HG03097 (cell line): Measurements from ENCODE around the gene CD2AP.
"Not testable (repeated sequence)": the region's sequence is repeated elsewhere in the genome, so short reads cannot be mapped to it uniquely, and the experiment has no call there.

Experiments used
- ATAC-seq: cut with Tn5 transposase; IDR thresholded peaks from one replicate; pipeline ENCODE4 v1.9.1; 2021; ENCODE audit not compliant: unreplicated experiment, low FRiP score

Gene CD2AP

DNA sequence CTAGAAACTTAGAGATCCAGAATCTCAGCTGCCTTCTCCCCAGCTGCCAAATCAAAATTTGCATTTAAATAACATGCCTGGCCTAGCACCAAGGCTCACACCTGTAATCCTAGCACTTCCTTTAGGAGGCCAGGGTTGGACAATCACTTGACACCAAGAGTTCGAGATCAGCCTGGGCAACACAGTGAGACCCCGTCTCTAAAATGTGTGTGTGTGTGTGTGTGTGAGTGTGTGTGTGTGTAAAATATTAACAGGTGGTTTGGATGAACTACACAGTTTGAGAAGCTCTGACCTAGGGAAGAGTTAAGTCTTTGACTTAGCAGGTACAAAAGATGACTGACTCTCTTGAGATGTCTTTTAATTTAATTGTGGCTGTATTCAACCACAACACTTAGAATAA lies 20.2 kb upstream of the CD2AP start:
- ATAC-seq, result no peak

DNA sequence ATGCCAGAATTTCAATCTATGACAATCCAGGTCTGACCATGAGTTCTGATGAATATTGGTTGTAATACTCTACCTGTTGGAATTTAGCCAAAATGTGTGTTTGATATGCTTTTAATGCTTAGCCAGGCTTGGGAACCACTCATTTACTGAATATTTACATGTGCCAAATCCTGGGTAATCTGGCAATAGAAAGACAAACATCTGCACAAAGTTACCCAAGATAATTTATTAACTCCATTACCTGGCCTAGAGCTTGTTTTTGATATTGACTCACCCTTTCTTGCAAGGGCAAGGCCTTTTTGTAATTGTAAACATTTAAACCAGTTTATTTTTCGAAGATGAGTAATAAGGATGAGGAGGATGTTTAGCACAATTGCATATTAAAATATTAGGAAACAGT lies 13.5 kb upstream of the CD2AP start:
- ATAC-seq, result no peak

DNA sequence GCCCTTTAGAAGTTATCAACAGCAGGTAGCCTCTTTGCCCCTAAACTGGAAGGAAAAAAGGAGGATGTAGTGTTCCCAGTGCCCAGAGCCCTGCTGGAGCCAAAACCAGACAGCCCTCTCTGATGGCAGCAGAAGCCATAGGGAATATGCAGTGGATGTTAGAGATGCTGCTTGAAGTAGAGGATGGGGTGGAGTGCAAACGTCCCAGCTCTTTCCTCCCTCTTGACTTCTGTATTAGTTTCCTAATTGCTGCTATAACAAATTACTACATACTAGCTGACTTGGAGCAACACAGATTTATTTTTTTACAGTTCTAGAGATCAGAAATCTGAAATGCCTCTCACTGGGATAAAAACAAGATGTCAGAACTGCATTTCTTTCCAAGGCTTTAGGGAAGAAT lies 12.5 kb upstream of the CD2AP start:
- no peak for ATAC-seq

DNA sequence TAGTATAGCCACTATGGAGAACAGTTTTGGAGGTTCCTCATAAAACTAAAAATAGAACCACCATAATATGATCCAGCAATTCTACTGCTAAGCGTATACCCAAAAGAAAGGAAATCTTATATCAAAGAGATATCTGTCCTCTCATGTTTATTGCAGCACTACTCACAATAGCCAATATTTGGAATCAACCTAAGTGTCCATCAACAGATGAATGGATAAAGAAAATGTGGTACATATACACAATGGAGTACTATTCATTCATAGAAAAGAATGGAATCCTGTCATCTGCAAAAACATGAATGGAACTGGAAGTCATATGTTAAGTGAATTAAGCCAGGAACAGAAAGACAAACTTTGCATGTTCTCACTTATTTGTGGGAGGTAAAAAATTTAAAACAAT lies 5.7 kb upstream of the CD2AP start:
- ATAC-seq, result no peak

DNA sequence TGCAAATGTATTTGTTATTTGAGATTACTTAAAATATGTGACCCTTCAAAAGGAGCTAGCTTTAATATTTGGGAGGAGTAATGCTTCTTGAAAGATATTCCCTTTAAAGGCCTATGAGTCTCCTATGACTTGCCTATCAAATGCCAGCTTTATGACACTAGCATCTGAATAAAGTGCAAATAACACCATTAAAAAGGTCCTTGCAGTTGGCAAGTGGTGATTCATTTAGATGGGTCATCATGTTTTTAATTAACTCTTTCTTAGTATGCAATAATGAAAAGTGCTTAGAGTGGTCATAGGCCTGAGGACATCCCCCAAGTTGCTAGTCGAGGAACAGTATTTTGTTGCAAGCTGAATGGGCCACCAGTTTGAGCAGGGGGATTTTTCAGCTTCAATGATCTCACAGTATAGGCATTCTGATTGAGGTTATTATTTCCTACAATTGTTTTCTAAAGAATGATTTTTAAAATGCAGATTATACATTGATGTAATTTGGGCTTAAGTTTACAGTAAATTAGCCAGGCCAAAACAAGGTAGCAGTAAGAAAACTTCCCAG lies 3.7 kb upstream of the CD2AP start:
- no peak for ATAC-seq

DNA sequence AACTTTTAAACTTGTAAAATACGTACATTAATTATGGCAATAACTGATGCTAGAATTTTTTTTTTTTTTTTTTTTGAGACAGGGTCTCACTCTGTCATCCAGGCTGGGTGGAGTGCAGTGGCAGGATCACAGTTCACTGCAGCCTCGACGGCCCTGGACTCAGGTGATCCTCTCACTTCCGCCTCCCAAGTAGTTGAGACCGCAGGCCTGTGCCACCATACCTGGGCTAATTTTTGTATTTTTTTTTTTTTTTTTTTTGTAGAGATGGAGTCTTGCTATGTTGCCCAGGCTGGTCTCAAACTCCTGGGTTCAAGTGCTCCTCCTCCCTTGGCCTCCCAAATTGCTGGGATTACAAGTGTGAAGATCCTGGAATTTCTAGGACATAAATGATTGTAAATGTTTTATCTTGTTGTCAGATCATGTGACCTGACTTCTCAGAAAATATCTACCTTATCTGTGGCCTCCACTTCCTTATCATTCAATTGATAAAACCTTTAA lies 2.2 kb upstream of the CD2AP start:
- ATAC-seq, result no peak

DNA sequence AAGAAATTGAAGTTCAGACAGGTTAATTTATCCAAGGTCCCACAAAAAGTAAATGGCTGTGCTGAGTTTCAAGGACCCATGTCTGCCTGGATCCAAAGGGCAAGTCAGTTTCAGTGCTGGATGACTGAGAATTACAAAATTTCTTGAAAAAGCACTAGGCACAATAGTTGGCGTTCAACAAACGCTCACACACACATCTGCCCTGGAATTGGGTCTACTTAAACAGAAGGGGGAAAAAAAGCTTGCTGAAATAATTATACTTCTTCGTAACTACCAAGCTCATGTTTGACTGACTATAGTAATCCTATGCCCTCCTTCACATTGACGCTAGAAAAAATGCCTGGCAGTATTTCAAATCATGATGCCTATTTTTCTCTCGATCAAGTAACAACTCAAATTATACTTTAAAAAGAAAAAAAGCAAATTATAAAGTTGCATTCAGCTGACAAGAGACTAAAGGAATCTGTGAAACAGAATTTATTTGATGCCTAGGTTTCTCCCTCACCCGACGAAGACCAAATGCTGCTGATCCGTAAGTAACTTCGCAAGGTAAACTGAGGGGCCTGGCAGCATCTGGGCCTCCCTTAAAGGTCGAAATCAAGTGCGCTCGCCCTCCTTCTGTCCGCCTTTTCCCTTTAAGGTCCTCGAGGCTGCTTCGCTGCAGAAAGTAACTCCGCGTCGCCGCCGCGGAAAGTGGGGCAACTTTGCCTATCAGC lies 650 bp upstream of the CD2AP start:
- ATAC-seq, result no peak

DNA sequence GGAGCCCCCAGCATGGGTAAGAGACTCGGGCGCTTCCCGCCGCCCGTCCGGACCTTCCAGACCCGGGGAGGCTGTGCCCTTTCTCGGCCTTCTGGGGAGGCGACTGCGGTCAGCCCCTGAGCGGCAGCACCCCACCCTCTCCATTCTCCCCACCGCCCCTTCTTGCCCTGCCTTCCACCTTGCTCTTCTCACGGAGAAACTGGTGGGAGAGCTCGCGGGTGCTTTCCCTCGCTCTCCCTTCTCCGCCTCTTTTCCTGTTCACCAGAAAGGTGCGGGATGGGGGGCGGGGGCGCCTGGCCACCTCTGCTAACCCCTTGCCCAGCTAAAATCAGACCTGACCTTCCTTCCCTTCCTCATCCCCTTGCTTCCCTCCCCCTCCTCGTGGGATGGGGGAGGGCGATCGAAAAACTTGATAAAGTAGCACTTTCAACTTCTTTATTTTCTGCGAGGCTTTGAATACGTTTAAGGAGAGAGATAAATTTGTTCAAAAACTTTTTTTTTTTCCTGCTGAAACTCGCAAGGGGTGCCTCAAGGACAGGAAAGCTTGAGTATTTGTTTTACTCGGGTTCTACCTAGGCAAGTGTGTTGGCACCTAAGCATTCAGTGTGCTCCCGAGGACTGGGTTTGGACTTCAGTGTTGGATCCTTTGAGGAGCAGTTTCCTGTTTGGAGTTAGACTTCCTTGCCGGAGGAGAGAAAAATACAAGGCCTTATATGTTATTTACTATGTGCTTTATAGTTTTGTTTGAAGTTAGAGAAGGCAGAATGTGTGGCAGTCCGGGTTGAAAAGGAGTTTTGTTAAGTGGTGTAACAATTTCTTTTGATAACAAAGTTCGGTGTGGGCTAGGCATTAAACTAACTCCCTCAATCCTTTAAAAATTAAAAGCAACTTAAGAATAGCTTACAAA lies 897 bp downstream of the CD2AP start:
- peak; percentile 35 for ATAC-seq

DNA sequence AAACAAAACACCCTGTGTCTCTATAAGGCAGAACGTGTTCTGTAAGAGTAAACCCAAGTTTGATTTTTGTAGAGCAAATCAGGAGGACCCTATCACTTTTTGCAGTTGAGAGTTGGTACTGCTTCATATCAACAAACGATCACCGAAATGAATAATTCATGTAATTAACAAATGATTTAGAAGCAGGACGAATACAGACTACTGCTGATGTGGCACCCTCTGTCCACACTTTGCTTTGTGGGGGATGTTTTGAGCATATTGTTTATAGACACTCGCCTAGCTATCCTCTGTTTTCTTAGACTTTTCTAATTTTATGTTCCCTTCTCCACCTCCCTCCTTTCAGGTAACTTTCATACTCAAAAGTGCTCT lies 1.5 kb downstream of the CD2AP start:
- ATAC-seq, result no peak

DNA sequence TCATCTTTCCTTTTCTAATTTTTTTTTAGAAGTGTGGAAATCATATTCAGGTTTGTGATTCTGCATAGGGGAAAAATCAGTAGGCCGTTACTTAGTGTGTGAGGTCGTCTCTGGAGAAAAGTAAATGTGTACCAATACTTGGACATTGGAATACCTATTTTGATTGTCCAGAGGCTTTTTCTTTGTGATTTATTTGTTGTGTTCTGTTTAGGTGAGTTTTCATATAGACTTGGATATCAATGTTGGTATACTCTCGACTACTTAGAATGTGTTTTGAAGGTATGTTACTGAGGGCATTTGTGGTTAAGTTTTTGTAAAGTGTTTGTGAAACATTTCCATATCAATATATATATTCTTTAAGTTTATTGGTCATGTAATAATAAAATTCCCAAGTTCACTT lies 2.3 kb downstream of the CD2AP start:
- no peak for ATAC-seq

DNA sequence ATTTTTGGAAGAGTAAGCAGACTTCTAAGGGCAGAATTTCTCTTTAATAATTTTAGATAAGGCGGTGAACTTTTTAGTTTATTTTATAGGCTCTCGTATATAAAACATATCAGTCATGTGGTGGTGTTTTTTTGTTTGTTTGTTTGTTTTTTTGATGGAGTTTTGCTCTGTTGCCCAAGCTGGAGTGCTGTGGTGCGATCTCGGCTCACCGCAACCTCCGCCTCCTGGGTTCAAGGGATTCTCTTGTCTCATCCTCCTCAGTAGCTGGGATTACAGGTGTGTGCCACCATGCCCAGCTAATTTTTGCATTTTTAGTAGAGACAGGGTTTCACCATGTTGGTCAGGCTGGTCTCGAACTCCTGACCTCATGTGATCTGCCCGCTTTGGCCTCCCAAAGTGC lies 3.6 kb downstream of the CD2AP start:
- not testable (repeated sequence) for ATAC-seq

DNA sequence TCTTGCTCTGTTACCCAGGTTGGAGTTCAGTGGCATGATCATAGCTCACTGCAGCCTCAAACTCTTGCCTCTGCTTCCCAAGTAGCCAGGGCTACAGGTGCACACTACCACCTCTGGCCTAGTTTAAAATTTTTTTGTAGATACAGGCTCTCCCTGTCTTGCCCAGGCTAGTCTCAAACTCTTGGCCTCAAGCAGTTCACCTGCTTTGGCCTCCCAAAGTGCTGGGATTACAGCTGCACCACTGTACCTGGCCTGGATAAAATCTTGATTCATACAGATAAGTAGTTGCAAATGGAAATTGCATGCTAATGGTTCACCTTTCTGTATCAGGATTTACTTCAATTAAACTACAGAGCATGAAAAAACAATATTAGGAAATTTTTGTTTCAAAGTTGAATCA lies 4.2 kb downstream of the CD2AP start:
- no peak for ATAC-seq

DNA sequence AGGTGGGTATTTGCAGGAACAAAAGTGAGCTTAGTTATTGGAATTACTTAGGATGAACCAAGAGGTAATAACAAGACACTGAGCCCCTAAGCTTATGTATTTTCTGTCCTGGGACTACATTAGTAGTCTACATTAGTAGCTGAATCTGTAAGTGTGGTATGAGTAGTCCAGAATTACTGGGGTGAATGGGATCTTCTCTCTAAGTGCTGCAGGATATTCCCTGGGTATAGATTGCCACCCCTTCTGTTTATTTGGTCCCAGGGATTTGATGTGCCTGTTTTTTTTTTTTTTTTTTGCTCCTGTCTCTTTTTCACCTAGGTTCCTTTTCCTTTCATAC lies 5.9 kb downstream of the CD2AP start:
- ATAC-seq, result peak; percentile 23

DNA sequence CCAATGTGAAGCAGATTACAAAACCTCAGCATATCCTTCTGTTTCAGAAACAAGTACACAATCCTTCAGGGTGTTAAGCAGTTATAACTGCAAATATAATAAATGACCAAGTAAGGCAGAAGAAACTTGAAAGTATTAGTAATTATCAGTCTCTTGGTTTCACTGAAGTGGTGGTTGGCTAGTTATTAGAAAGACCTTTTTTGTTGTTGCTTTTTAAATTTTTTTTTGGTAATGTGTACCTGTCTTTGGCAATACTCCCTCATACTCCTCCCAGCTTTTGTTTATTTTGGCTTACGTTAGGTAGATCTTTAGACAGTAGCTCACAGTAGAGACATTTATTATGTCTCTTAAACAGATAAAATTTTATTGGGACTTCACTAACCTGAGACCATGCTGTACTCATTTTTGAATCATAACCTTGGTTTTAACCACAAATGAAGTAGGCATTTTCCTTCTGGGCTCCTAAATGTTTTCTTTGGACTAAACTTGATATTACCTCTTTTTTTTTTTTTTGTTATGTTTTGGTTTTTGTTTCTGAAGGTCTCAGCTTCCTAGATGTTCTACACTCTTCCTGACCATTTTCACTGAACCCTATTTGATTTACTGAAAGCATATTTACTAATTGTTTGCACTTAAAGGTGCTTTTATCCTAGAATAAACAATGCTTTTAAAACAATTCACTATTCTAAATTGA lies 6.4 kb downstream of the CD2AP start:
- ATAC-seq, result peak; percentile 58

DNA sequence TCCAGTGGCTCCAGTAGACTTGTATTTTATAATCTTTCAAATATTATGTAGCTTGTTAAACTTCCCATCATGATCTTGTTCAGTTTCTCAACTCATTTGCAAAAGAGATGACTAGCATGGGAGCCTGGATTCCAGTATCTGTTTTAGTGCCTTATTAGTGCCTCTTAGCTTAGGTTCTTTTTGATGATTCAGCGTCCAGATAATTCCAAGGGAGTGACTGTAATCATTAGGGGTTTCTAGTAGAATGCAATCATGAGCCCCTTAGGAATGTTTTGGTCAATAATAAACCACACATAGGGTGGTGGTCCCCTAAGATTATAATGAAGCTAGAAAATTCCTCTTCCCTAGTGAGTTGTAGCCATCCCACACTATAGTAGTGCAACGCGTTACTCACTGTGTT lies 7.0 kb downstream of the CD2AP start:
- no peak for ATAC-seq

DNA sequence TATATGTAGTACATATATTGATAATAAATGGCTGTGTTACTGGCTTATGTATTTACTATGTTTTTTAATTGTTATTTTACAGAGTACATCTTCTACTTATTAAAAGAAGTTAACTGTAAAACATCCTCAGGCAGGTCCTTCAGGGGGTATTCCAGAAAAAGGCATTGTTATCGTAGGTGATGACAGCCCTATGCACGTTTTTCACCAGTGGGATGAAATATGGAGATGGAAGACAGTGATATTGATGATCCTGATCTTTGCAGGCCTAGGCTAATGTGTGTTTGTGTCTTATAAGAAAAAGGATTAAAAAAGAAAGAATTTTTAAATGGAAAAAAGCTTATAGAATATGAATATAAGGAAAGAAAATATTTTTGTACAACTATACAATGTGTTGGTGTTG lies 7.5 kb downstream of the CD2AP start:
- no peak for ATAC-seq

DNA sequence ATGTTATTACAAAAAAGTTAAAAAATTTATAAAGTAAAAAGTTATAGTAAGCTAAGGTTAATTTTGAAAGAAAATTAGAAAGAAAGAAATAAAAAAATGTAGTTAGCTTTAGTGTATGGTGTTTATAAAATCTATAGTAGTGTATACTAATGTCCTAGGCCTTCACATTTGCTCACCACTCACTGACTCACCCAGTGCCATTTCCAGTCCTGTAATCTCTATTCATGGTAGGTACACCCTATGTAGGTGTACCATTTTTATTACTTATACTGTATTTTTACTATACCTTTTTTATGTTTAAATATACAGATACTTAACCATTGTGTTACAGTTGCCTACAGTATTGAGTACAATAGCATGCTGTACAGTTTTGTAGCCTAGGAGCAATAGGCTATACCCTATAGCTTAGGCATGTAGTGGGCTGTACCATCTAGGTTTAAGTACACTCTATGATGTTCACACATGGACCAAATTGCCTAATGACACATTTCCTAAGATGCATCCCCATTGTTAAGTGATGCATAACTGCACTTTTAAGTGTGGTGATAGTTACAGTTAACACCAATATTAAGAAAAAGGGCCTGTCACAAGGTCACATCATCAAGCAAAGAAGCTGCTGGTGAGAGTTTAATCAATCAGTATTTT lies 8.0 kb downstream of the CD2AP start:
- ATAC-seq, result no peak

DNA sequence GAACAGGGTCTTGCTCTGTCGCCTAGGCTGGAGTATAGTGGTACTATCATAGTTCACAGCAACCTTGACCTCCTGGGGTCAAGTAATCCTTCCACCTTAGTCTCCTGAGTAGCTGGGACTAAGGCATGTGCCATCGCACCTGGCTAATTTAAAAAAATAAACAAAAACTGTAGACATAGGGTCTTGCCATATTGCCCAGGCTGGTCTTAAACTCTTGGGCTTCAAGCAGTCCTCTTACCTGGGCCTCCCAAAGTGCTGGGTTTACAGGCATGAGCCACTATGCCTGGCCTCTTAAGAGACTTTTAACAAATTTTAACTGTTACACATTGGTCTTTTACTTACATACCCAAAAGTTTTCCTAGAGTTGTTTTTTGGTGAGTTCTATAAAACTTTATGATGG lies 12.4 kb downstream of the CD2AP start:
- no peak for ATAC-seq

DNA sequence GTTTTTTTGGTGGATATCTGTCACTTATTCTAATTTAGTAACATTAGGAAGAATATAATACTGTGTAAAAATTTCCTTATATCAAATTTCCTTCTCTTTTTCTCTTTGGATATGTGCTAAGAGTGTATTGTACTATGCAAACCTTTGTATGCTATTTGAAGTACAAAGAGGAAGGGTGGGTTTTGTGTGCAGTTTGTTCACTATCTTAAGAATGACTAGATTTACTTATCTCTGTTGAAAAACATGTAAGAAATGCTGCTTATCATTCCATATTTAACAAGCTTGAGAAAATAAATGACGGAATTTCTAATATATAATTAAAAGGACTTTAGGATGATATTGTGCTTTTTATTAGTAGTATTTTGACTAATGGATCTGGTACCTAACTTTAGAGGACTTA lies 13.1 kb downstream of the CD2AP start:
- no peak for ATAC-seq

DNA sequence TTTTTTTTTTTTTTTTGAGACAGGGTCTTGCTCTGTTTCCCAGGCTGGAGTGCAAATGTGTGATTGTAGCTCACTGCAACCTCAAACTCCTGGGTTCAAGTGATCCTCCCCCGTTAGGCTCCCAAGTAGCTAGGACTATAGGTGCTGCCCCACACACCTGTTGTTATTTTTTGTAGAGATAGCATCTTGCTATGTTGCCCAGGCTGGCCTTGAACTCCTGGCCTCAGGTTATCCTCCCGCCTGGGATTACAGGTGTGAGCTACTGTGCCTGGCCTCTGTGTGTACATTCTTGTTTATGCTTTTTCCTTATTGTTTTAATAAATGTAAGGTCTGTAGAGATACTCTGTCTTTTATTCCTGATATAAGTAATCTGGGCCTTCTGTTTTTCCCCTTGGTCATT lies 14.8 kb downstream of the CD2AP start:
- no peak for ATAC-seq

DNA sequence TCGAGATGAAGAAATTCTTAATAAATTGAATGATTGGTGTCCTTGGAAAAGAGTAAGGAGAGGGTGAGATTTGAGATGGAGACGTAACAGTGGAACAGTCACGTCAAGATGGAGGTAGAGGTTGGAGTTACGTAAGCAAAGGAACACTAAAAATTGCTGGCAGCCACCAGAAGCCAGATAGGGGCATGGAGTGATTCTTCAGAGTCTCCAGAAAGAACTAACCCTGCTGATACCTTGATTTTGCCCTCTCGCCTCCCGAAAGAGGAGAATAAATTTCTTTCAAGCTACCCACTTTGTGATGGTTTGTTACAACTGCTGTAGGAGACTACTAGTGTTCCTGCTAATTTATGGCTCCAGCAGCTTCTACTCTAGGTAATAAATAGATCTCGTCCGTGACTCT lies 17.6 kb downstream of the CD2AP start:
- no peak for ATAC-seq
